ENCODE measurements around the gene ZNF790.
"Not testable (repeated sequence)": the region's sequence is repeated elsewhere in the genome, so short reads cannot be mapped to it uniquely, and the experiment has no call there.

ZNF790 gene

GRCh38 chr19:36805364-36805763 lies 32.8 kb downstream of the ZNF790 start:
- no peak overlapping the region for H3K4me3 ChIP-seq (IDR thresholded peaks at IDR 0.05; ENCODE audit: insufficient read depth, low read depth, low read length)
- no peak for TF ChIP-seq CTCF (conservative IDR thresholded peaks at IDR 0.05; ENCODE audit: low read depth, low read length)

GRCh38 chr19:36797786-36798108 lies 40.4 kb downstream of the ZNF790 start:
- H3K4me1 ChIP-seq (ENCODE audit: low read depth, poor library complexity, severe bottlenecking), result no peaks in the 10 kb centered on the region
- no peaks in the 10 kb centered on the region for H3K79me2 ChIP-seq (ENCODE audit: insufficient read depth, low read depth)
- no peak overlapping the region for H3K9ac ChIP-seq
- no peak for TF ChIP-seq CTCF (conservative IDR thresholded peaks at IDR 0.05; ENCODE audit: low read depth, low read length)
- no peak overlapping the region for H2AFZ ChIP-seq (ENCODE audit: low read depth)
- no peaks in the 10 kb centered on the region for H3K27me3 ChIP-seq (ENCODE audit: insufficient read depth, low read depth)
- no peak overlapping the region for H3K27ac ChIP-seq
- no peaks in the 10 kb centered on the region for H4K20me1 ChIP-seq (ENCODE audit: insufficient read depth)
- H3K36me3 ChIP-seq (ENCODE audit: insufficient read depth), result no peaks in the 10 kb centered on the region
- no peak overlapping the region for H3K4me2 ChIP-seq
- no peak overlapping the region for H3K4me3 ChIP-seq (IDR thresholded peaks at IDR 0.05; ENCODE audit: insufficient read depth, low read depth, low read length)

More at GRCh38 chr19:36805364-36805763, 32.8 kb downstream of the ZNF790 start:
- no peak overlapping the region for H2AFZ ChIP-seq (ENCODE audit: low read depth)
- H3K4me1 ChIP-seq (ENCODE audit: low read depth, poor library complexity, severe bottlenecking), result no peaks in the 10 kb centered on the region
- no peaks in the 10 kb centered on the region for H4K20me1 ChIP-seq (ENCODE audit: insufficient read depth)
- no peaks in the 10 kb centered on the region for H3K79me2 ChIP-seq (ENCODE audit: insufficient read depth, low read depth)
- H3K27ac ChIP-seq, result no peak overlapping the region
- no peaks in the 10 kb centered on the region for H3K36me3 ChIP-seq (ENCODE audit: insufficient read depth)
- no peak overlapping the region for H3K9ac ChIP-seq
- no peak overlapping the region for H3K4me2 ChIP-seq
- H3K27me3 ChIP-seq (ENCODE audit: insufficient read depth, low read depth), result no peaks in the 10 kb centered on the region

- no peak for TF ChIP-seq CTCF (conservative IDR thresholded peaks at IDR 0.05; ENCODE audit: low read depth, low read length)
- H3K27ac ChIP-seq, result no peak overlapping the region
- no peak overlapping the region for H3K9ac ChIP-seq
- H4K20me1 ChIP-seq (ENCODE audit: insufficient read depth), result no peaks in the 10 kb centered on the region
- H3K4me2 ChIP-seq, result no peak overlapping the region
- no peak overlapping the region for H2AFZ ChIP-seq (ENCODE audit: low read depth)
- H3K27me3 ChIP-seq (ENCODE audit: insufficient read depth, low read depth), result no peaks in the 10 kb centered on the region
- no peaks in the 10 kb centered on the region for H3K36me3 ChIP-seq (ENCODE audit: insufficient read depth)
- H3K79me2 ChIP-seq (ENCODE audit: insufficient read depth, low read depth), result no peaks in the 10 kb centered on the region
- H3K4me1 ChIP-seq (ENCODE audit: low read depth, poor library complexity, severe bottlenecking), result no peaks in the 10 kb centered on the region
- no peak overlapping the region for H3K4me3 ChIP-seq (IDR thresholded peaks at IDR 0.05; ENCODE audit: insufficient read depth, low read depth, low read length)
These were observed 41.5 kb downstream of the ZNF790 start for GRCh38 chr19:36796714-36796992.

GRCh38 chr19:36791420-36792141 lies 46.6 kb downstream of the ZNF790 start:
- not testable (repeated sequence) for H3K9ac ChIP-seq; H3K36me3 ChIP-seq (ENCODE audit: insufficient read depth); H2AFZ ChIP-seq (ENCODE audit: low read depth); H4K20me1 ChIP-seq (ENCODE audit: insufficient read depth); H3K27ac ChIP-seq; H3K4me1 ChIP-seq (ENCODE audit: low read depth, poor library complexity, severe bottlenecking); H3K4me2 ChIP-seq; H3K4me3 ChIP-seq (IDR thresholded peaks at IDR 0.05; ENCODE audit: insufficient read depth, low read depth, low read length); H3K27me3 ChIP-seq (ENCODE audit: insufficient read depth, low read depth); H3K79me2 ChIP-seq (ENCODE audit: insufficient read depth, low read depth)

GRCh38 chr19:36775768-36776167 lies 62.4 kb downstream of the ZNF790 start:
- Histone ChIP-seq H3K9ac (no peak overlapping the region), H2AFZ (ENCODE audit: low read depth) (no peak overlapping the region), H3K27ac (no peak overlapping the region), H3K27me3 (ENCODE audit: insufficient read depth, low read depth) (no peaks in the 10 kb centered on the region), H3K4me1 (ENCODE audit: low read depth, poor library complexity, severe bottlenecking) (no peaks in the 10 kb centered on the region), H3K36me3 (ENCODE audit: insufficient read depth) (no peaks in the 10 kb centered on the region), H4K20me1 (ENCODE audit: insufficient read depth) (no peaks in the 10 kb centered on the region), H3K4me3 (IDR thresholded peaks at IDR 0.05; ENCODE audit: insufficient read depth, low read depth, low read length) (no peak overlapping the region), H3K4me2 (no peak overlapping the region), H3K79me2 (ENCODE audit: insufficient read depth, low read depth) (no peaks in the 10 kb centered on the region)
- TF ChIP-seq CTCF (conservative IDR thresholded peaks at IDR 0.05; ENCODE audit: low read depth, low read length), result no peak

All from KMS-11 (cell line).